H9 (cell line): ENCODE results near the gene PRPF40A. TPM values are rescaled to one million over a fixed set of nuclear protein-coding genes. Genes with fewer than 3 reads are reported as not detected.

Experiments
- DNase-seq: peaks from one replicate; pipeline ENCODE4 v3.0.0-alpha.2; 2017
- H2AFZ ChIP-seq: one replicate; pipeline ENCODE4 v1.6.1; 2013; ENCODE audit warnings: mild to moderate bottlenecking, low read length, control low read depth, moderate library complexity
- H2AK5ac ChIP-seq: 2 replicates; pipeline ENCODE4 v1.6.1; 2013; ENCODE audit warnings: low read length, control low read depth, mixed read lengths; ENCODE audit not compliant: insufficient read length
- H2BK120ac ChIP-seq: one replicate; pipeline ENCODE4 v1.6.1; 2013; ENCODE audit warnings: low read depth, mild to moderate bottlenecking, low read length, control low read depth, inconsistent platforms; ENCODE audit not compliant: poor library complexity, severe bottlenecking
- H2BK12ac ChIP-seq: 2 replicates; pipeline ENCODE4 v1.6.1; 2013; ENCODE audit warnings: low read length, control low read depth, mixed read lengths, low read depth; ENCODE audit not compliant: insufficient read length
- H2BK15ac ChIP-seq: 2 replicates; pipeline ENCODE4 v1.6.1; 2013; ENCODE audit warnings: low read depth, low read length, control low read depth
- H2BK20ac ChIP-seq: one replicate; pipeline ENCODE4 v1.6.1; 2013; ENCODE audit warnings: low read depth, mild to moderate bottlenecking, low read length, control low read depth, inconsistent platforms; ENCODE audit not compliant: poor library complexity, severe bottlenecking
- H2BK5ac ChIP-seq: 2 replicates; pipeline ENCODE4 v1.6.1; 2013; ENCODE audit warnings: low read length, control low read depth, mixed read lengths; ENCODE audit not compliant: insufficient read length
- H3K14ac ChIP-seq: 2 replicates; pipeline ENCODE4 v1.6.1; 2013; ENCODE audit warnings: low read length, control low read depth; ENCODE audit not compliant: insufficient read depth
- H3K18ac ChIP-seq: 2 replicates; pipeline ENCODE4 v1.6.1; 2013; ENCODE audit warnings: low read depth, mild to moderate bottlenecking, mixed read lengths, low read length, control low read depth; ENCODE audit not compliant: insufficient read length
- H3K23ac ChIP-seq: 2 replicates; pipeline ENCODE4 v1.6.1; 2013; ENCODE audit warnings: low read length, control low read depth, mixed read lengths, low read depth; ENCODE audit not compliant: insufficient read length
- H3K23me2 ChIP-seq: 2 replicates; pipeline ENCODE4 v1.6.1; 2013; ENCODE audit warnings: low read depth, mild to moderate bottlenecking, mixed read lengths, low read length, control low read depth; ENCODE audit not compliant: insufficient read length, poor library complexity, severe bottlenecking
- H3K27ac ChIP-seq: 2 replicates; pipeline ENCODE4 v1.5.1; 2013; ENCODE audit warnings: low read length, control low read depth, mixed read lengths, low read depth; ENCODE audit not compliant: insufficient read length
- H3K27me3 ChIP-seq: 2 replicates; pipeline ENCODE4 v1.6.1; 2013; ENCODE audit warnings: low read length, control low read depth, inconsistent platforms; ENCODE audit not compliant: insufficient read depth
- H3K4ac ChIP-seq: 2 replicates; pipeline ENCODE4 v1.6.1; 2013; ENCODE audit warnings: low read depth, mild to moderate bottlenecking, control low read depth, inconsistent platforms, low read length, moderate library complexity
- H3K4me1 ChIP-seq: 2 replicates; pipeline ENCODE4 v1.6.1; 2013; ENCODE audit warnings: low read length, control low read depth, inconsistent platforms; ENCODE audit not compliant: insufficient read depth
- H3K4me2 ChIP-seq: 2 replicates; pipeline ENCODE4 v1.6.1; 2013; ENCODE audit warnings: low read length, control low read depth, mixed read lengths; ENCODE audit not compliant: insufficient read length, insufficient read depth
- H3K56ac ChIP-seq: 2 replicates; pipeline ENCODE4 v1.6.1; 2013; ENCODE audit warnings: low read depth, mild to moderate bottlenecking, mixed read lengths, low read length, control low read depth; ENCODE audit not compliant: insufficient read length
- H3K79me1 ChIP-seq: 2 replicates; pipeline ENCODE4 v1.6.1; 2013; ENCODE audit warnings: low read depth, mild to moderate bottlenecking, moderate library complexity, low read length, control low read depth, inconsistent platforms; ENCODE audit not compliant: insufficient read depth, poor library complexity, severe bottlenecking
- H3K79me2 ChIP-seq: 2 replicates; pipeline ENCODE4 v1.6.1; 2013; ENCODE audit warnings: low read length, control low read depth, inconsistent platforms; ENCODE audit not compliant: insufficient read depth
- H3K9ac ChIP-seq: 2 replicates; pipeline ENCODE4 v1.6.1; 2013; ENCODE audit warnings: low read length, control low read depth, mixed read lengths; ENCODE audit not compliant: insufficient read length; ENCODE audit errors: extremely low read depth
- H3K9me3 ChIP-seq: one replicate; pipeline ENCODE4 v1.6.1; 2013; ENCODE audit warnings: low read depth, low read length, inconsistent platforms; ENCODE audit not compliant: control insufficient read depth
- H3T11ph ChIP-seq: one replicate; pipeline ENCODE4 v1.6.1; 2013; ENCODE audit warnings: mild to moderate bottlenecking, low read length, control low read depth, inconsistent platforms
- H4K20me1 ChIP-seq: one replicate; pipeline ENCODE4 v1.6.1; 2013; ENCODE audit not compliant: control insufficient read depth, insufficient read length, insufficient read depth
- H4K5ac ChIP-seq: 2 replicates; pipeline ENCODE4 v1.6.1; 2013; ENCODE audit warnings: low read depth, mild to moderate bottlenecking, mixed read lengths, low read length, control low read depth; ENCODE audit not compliant: insufficient read length
- H4K8ac ChIP-seq: replicated peaks from 2 replicates; pipeline ENCODE4 v1.6.1; 2013; ENCODE audit warnings: low read length, control low read depth, mixed read lengths, low read depth; ENCODE audit not compliant: insufficient read length
- H4K91ac ChIP-seq: 2 replicates; pipeline ENCODE4 v1.6.1; 2013; ENCODE audit warnings: low read depth, mild to moderate bottlenecking, moderate library complexity, mixed read lengths, low read length, control low read depth; ENCODE audit not compliant: insufficient read length
- H3K27ac Mint-ChIP-seq, 3 experiments: 2 replicates in 2 of 3; 3 replicates in 1 of 3; pipeline ENCODE4 v1.8.0; 2020 to 2021; ENCODE audit warnings: mixed read lengths in 3 of 3, mild to moderate bottlenecking in 1 of 3, moderate library complexity in 1 of 3
- H3K27me3 Mint-ChIP-seq: 2 replicates; pipeline ENCODE4 v1.8.0; 2021; ENCODE audit warnings: low read depth, mild to moderate bottlenecking, moderate library complexity, mixed read lengths
- H3K36me3 Mint-ChIP-seq, 3 experiments: 2 replicates in 2 of 3; 3 replicates in 1 of 3; pipeline ENCODE4 v1.8.0; 2020 to 2021; ENCODE audit warnings: low read depth in 3 of 3, mixed read lengths in 3 of 3; ENCODE audit not compliant: insufficient read depth in 1 of 3
- H3K4me1 Mint-ChIP-seq, 2 experiments: 2 replicates each; pipeline ENCODE4 v1.8.0; 2020; ENCODE audit warnings: mixed read lengths in 2 of 2
- H3K4me3 Mint-ChIP-seq, 2 experiments: 2 replicates in 1 of 2; 3 replicates in 1 of 2; pipeline ENCODE4 v1.8.0; 2020 to 2021; ENCODE audit warnings: mild to moderate bottlenecking in 2 of 2, mixed read lengths in 2 of 2, moderate library complexity in 1 of 2
- H3K9me3 Mint-ChIP-seq, 2 experiments: 2 replicates in 1 of 2; 3 replicates in 1 of 2; pipeline ENCODE4 v1.8.0; 2020; ENCODE audit warnings: mild to moderate bottlenecking in 2 of 2, mixed read lengths in 2 of 2, moderate library complexity in 1 of 2
- WGBS: extraction: QIAGEN DNeasy Blood & Tissue Kit; methylation state at CpG from one replicate; pipeline ENCODE4 v1.1.7; 2013; ENCODE audit warnings: missing lambda C conversion rate, low lambda C conversion rate, mixed read lengths; ENCODE audit not compliant: insufficient read length; ENCODE audit errors: extremely low coverage; 5-methylcytosine and 5-hydroxymethylcytosine counted together
- total RNA-seq: library from RNA; stranded (reverse); gene quantifications from 2 replicates; pipeline ENCODE4 v1.2.1, GENCODE V29; 2021
- TF ChIP-seq, protein P1 (sequence below): fragments of 200-600 bp; sonication (generic); conservative IDR thresholded peaks from 3 replicates; pipeline ENCODE4 v1.8.0; 2021; ENCODE audit warnings: antibody characterized with exemption, mild to moderate bottlenecking

The PRPF40A gene
- total RNA-seq, 1 experiment from 2014 or later = 158 TPM

DNA sequence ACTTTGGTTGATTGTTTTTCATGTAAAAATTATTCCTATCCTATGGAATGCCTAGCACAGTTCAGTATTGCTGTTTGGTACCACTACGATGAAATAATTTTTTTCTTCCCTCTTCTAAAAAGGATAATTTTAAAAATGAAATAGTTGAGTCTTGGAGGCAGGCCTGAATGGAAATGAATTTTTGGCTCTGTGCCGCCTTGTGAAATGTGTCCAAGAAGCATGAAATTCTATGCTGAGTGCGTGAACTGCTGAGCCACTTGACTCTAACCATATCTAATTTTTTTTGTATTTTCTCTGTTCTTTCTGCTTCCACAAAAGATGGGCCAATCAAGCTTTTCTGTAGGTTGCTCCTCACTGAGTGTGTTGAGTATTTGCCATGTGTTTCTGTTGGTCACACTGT lies 95.0 kb downstream of the PRPF40A start:
- Histone ChIP-seq H2BK12ac (no peak overlapping the region), H3K9ac (no peak overlapping the region), H3K79me2 (no peaks in the 10 kb centered on the region), H3K23ac (no peak overlapping the region), H3K27me3 (no peaks in the 10 kb centered on the region), H2BK20ac (no peak overlapping the region), H3K4me1 (no peaks in the 10 kb centered on the region), H3K4me2 (no peak overlapping the region), H2BK5ac (no peak overlapping the region), H3K79me1 (no peaks in the 10 kb centered on the region), H3K27ac (no peak overlapping the region), H3T11ph (no peak overlapping the region), H3K56ac (no peak overlapping the region), H3K4ac (no peak overlapping the region), H3K18ac (no peak overlapping the region), H2BK15ac (no peak overlapping the region), H3K9me3 (no peaks in the 10 kb centered on the region), H3K23me2 (no peaks in the 10 kb centered on the region), H4K5ac (no peak overlapping the region), H2AFZ (no peak overlapping the region), H2BK120ac (no peak overlapping the region), H4K20me1 (no peaks in the 10 kb centered on the region), H4K91ac (no peak overlapping the region), H4K8ac (no peak overlapping the region), H3K14ac (no peak overlapping the region), H2AK5ac (no peak overlapping the region)
- H3K36me3 Mint-ChIP-seq = peaks cover 8 to 47% (median 45%) of the 10 kb centered on the region in 3 experiments; a peak in 6 of 7 replicates
- TF ChIP-seq, protein P1, sequence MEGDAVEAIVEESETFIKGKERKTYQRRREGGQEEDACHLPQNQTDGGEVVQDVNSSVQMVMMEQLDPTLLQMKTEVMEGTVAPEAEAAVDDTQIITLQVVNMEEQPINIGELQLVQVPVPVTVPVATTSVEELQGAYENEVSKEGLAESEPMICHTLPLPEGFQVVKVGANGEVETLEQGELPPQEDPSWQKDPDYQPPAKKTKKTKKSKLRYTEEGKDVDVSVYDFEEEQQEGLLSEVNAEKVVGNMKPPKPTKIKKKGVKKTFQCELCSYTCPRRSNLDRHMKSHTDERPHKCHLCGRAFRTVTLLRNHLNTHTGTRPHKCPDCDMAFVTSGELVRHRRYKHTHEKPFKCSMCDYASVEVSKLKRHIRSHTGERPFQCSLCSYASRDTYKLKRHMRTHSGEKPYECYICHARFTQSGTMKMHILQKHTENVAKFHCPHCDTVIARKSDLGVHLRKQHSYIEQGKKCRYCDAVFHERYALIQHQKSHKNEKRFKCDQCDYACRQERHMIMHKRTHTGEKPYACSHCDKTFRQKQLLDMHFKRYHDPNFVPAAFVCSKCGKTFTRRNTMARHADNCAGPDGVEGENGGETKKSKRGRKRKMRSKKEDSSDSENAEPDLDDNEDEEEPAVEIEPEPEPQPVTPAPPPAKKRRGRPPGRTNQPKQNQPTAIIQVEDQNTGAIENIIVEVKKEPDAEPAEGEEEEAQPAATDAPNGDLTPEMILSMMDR = no peak
- H3K27ac Mint-ChIP-seq = no peak overlapping the region
- no peaks in the 10 kb centered on the region for H3K4me1 Mint-ChIP-seq
- DNase-seq = no peak
- WGBS = no CpG with 5 or more reads among the region's 3 CpGs
- H3K27me3 Mint-ChIP-seq = no peaks in the 10 kb centered on the region
- no peak overlapping the region for H3K4me3 Mint-ChIP-seq
- no peaks in the 10 kb centered on the region; a peak in 1 of 5 replicates for H3K9me3 Mint-ChIP-seq
